Ectodermal cell (in vitro differentiated cells): ENCODE results near the gene CYB5B.

Source experiments
- H3K27ac ChIP-seq: 2 replicates; pipeline ENCODE4 v1.7.0; 2013; ENCODE audit warnings: mild to moderate bottlenecking, low read depth, low read length; ENCODE audit not compliant: insufficient read depth, poor library complexity, severe bottlenecking
- H3K27me3 ChIP-seq: 2 replicates; pipeline ENCODE4 v1.7.0; 2013; ENCODE audit warnings: mild to moderate bottlenecking, low read length; ENCODE audit not compliant: insufficient read depth, control insufficient read depth, poor library complexity, severe bottlenecking
- H3K36me3 ChIP-seq: one replicate; pipeline ENCODE4 v1.7.0; 2013; ENCODE audit warnings: low read length; ENCODE audit not compliant: control insufficient read depth, insufficient read depth
- H3K4me1 ChIP-seq: one replicate; pipeline ENCODE4 v1.7.0; 2013; ENCODE audit warnings: low read length; ENCODE audit not compliant: control insufficient read depth, insufficient read depth
- H3K4me3 ChIP-seq: 2 replicates; pipeline ENCODE4 v1.7.0; 2013; ENCODE audit warnings: low read depth, low read length, control low read depth; ENCODE audit not compliant: insufficient read depth
- H3K9me3 ChIP-seq: 2 replicates; pipeline ENCODE4 v1.7.0; 2013; ENCODE audit warnings: mild to moderate bottlenecking, low read length, moderate library complexity; ENCODE audit not compliant: control insufficient read depth
- WGBS, 2 experiments: methylation state at CpG; one replicate each; pipeline ENCODE4 v1.1.7; 2013; ENCODE audit warnings: missing lambda C conversion rate in 2 of 2; 5-methylcytosine and 5-hydroxymethylcytosine counted together

Gene CYB5B

DNA sequence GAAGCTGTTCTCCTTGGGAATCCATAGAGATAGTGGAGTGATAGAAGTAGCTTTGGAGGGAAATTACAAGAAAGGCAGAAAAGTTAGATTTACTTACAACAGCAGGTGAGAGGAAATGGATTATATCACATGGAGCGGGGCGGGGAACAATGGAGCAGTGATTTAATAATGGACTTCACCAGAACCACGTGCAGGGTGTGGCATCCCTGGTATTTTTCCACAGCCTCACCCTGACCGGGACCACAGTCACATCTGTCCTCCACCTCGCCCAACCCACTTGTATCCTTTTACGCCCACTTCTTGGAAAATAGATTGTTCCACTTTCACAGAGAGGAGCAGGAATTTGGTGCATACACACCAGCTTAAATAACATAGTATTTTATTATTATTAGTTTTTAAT lies 15.9 kb upstream of the CYB5B start:
- no peaks in the 10 kb centered on the region for H3K27me3 ChIP-seq
- no peaks in the 10 kb centered on the region for H3K36me3 ChIP-seq
- H3K4me3 ChIP-seq = no peak overlapping the region
- H3K9me3 ChIP-seq = no peaks in the 10 kb centered on the region
- no peak overlapping the region for H3K27ac ChIP-seq
- H3K4me1 ChIP-seq = peaks cover 16% of the 10 kb centered on the region
- 86 to 92% methylated on average over 6 of the region's 6 CpGs for WGBS, 2 experiments

DNA sequence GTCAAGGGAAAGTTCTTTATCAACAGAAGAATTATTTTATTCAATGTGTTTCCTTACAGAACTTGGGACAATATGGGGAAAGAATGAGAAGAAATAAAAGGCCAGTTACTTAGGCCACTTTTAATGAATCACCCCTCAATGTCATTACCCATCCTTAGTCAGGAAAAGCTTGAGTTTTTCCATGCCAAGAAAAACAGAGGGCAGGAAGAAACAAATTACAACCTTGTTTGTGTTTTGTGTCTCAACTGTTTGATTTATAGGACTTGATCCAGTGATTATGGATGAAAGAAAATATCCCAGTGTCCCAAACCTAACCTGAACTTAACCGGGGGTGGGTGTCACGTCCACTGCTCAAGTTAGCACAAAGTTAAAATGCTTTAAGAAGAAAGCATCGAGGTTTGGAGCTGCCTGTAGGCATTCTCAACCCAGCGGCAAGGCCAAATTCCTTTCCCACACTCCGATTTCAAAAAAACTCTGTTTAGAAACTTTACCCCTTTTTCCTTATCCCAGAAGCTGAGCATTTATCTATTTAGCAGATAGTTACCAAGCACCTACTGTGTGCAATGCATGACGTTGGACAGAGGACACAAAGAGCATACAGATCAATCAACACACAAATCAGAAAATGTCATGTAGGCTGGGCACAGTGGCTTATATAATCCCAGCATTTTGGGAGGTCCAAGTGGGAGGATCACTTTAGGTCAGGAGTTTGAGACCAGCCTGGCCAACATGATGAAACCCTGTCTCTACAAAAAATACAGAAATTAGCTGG lies 14.0 kb upstream of the CYB5B start:
- no peaks in the 10 kb centered on the region for H3K9me3 ChIP-seq
- WGBS, 2 experiments = 89 to 90% methylated on average over 6 of the region's 6 CpGs
- no peaks in the 10 kb centered on the region for H3K27me3 ChIP-seq
- no peak overlapping the region for H3K4me3 ChIP-seq
- no peaks in the 10 kb centered on the region for H3K4me1 ChIP-seq
- H3K27ac ChIP-seq = no peak overlapping the region
- H3K36me3 ChIP-seq = no peaks in the 10 kb centered on the region

DNA sequence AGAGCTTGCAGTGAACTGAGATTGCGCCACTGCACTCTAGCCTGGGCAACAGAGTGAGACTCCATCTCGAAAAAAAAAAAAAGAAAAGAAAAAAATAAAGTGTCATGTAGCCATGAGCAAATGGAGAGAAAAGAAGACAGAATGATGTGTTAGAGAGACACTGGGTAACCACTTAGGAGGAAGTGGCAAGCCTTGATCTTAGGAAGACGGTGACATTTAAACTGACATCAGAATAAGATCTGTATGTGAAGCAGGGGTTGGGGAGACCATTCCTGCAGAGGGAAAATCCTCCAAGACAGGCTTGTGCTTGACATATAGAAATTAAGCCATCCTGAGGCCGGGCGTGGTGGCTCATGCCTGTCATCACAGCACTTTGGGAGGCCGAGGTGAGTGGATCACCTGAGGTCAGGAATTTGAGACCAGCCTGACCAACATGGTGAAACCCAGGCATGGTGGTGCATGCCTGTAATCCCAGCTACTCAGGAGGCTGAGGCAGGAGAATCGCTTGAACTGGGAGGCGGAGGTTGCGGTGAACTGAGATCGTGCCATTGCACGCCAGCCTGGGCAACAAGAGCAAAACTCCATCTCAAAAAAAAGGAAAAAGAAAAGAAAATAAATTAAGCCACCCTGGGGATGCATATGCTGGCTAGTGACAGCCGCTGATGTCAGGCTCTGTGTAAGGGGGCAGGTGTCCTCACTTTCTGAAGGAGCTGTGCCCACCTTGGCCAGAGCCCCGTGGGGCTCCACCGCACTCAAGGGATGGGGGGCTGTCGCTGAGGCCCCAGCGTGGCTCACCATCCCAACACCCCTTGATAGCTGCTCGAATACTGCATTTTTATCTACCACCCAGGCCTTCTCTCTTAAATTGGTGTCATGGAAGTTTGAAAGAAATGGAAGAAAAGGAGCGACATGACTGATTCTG lies 13.1 kb upstream of the CYB5B start:
- H3K36me3 ChIP-seq = no peaks in the 10 kb centered on the region
- H3K27ac ChIP-seq = no peak overlapping the region
- WGBS, 2 experiments = 79 to 84% methylated on average over 17 to 18 of the region's 18 CpGs
- no peaks in the 10 kb centered on the region for H3K4me1 ChIP-seq
- H3K4me3 ChIP-seq = no peak overlapping the region
- no peaks in the 10 kb centered on the region for H3K27me3 ChIP-seq
- H3K9me3 ChIP-seq = no peaks in the 10 kb centered on the region

DNA sequence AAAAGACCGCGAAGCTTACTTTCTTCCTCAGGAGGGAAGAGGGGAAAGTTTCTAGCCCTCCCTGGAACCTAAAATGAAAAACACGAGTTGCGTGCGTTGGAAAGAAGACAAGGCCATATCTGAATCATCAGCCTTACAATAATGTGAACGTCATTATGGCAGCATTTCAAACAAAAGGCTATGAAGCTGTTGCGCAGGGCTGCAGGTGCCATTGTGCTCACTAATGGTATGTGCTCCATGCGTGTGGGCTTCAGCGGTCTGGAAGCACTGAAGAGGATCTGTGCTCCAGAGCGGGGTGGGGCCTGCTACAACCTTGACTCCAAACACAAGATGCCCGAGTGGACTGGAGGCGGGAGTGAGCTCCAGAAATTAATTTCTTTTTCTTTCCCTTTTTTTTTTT lies 12.1 kb upstream of the CYB5B start:
- 87% methylated on average over 12 of the region's 12 CpGs for WGBS, 2 experiments
- H3K27me3 ChIP-seq = no peaks in the 10 kb centered on the region
- no peaks in the 10 kb centered on the region for H3K9me3 ChIP-seq
- H3K27ac ChIP-seq = no peak overlapping the region
- no peaks in the 10 kb centered on the region for H3K36me3 ChIP-seq
- H3K4me3 ChIP-seq = no peak overlapping the region
- H3K4me1 ChIP-seq = no peaks in the 10 kb centered on the region

DNA sequence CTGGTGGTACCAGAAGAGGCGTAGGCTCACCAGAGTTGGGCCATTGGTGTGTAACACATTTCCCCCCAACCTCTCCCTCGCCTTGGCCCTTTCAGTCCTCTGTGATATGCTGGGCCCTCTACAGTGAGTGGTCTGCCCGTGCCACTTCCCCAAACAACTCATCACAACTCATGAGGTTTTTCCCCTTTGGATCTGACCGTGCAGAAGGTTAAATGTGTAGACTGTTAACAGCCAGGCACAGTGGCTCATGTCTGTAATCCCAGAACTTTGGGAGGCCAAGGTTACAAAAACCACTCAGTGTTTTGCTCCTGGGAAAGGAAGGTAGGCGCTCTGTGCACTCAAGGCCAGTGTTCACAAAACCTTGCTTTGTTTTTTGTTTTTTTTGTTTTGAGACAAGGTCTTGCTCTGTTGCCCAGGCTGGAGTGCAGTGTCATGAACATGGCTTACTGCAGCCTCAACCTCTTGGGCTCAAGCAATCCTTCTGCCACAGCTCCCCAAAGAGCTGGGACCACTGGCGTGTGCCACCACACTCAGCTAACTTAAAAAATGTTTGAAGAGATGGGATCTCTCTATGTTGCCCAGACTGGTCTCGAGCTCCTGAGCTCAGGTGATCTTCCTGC lies 11.3 kb upstream of the CYB5B start:
- H3K36me3 ChIP-seq = no peaks in the 10 kb centered on the region

DNA sequence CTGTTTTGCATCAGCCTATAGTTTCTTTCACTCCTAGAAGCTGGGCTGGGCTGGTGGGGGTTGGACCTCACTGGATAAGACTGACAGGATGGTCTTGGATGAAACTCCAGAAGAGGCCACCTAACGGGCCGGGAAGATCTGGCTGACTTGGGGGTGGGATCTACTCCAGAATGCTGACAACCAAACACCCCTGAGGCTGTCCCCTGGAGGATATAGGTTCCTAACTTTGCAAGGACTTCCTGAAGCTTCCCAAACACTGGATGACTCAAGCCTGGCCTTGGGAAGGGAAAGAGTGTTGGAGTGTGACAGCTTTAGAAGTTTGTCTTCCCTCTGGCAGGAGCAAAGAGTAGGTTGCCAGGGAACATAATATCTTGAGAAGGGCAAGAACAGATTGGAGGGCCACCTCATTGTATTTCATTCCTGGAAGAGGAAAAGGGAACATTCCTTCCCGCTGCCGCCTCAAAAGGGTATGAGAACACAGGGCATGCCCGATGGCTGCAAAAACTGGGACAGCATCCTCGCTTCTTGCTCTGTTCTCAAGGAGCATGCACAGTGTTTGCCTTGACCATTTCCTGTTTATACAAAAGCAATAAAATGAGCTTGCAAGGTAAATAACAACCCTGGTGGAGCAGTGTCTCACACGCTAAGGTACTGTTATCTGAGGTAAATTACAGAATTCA lies 6.8 kb upstream of the CYB5B start:
- WGBS, 2 experiments = 76 to 80% methylated on average over 7 of the region's 7 CpGs
- no peaks in the 10 kb centered on the region for H3K27me3 ChIP-seq
- no peak overlapping the region for H3K4me3 ChIP-seq
- no peak overlapping the region for H3K27ac ChIP-seq
- H3K4me1 ChIP-seq = no peaks in the 10 kb centered on the region
- H3K36me3 ChIP-seq = no peaks in the 10 kb centered on the region
- H3K9me3 ChIP-seq = no peaks in the 10 kb centered on the region

More for the DNA sequence above, 11.3 kb upstream of the CYB5B start:
- no peak overlapping the region for H3K27ac ChIP-seq
- WGBS, 2 experiments = 90 to 95% methylated on average over 7 of the region's 7 CpGs
- no peaks in the 10 kb centered on the region for H3K4me1 ChIP-seq
- H3K27me3 ChIP-seq = no peaks in the 10 kb centered on the region
- H3K9me3 ChIP-seq = no peaks in the 10 kb centered on the region
- H3K4me3 ChIP-seq = no peak overlapping the region

DNA sequence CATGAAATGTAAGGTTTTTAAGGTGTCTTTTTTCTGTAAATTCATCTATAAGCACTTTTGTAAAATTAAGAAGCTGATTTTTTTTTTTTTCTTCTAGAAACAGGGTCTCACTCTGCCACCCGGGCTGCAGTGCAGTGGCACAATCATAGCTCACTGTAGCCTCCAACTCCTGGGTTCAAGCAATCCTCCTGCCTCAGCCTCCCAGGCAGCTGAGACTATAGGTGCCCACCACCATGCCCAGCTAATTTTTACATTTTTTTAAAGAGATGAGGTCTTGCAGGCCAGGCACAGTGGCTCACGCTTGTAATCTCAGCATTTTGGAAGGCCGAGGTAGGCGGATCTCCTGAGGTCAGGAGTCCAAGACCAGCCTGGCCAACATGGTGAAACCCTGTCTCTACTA lies 4.5 kb upstream of the CYB5B start:
- no peaks in the 10 kb centered on the region for H3K36me3 ChIP-seq
- H3K4me1 ChIP-seq = no peaks in the 10 kb centered on the region
- no peak overlapping the region for H3K4me3 ChIP-seq
- no peaks in the 10 kb centered on the region for H3K9me3 ChIP-seq
- H3K27ac ChIP-seq = no peak overlapping the region
- WGBS, 2 experiments = 90 to 91% methylated on average over 4 of the region's 4 CpGs
- no peaks in the 10 kb centered on the region for H3K27me3 ChIP-seq

DNA sequence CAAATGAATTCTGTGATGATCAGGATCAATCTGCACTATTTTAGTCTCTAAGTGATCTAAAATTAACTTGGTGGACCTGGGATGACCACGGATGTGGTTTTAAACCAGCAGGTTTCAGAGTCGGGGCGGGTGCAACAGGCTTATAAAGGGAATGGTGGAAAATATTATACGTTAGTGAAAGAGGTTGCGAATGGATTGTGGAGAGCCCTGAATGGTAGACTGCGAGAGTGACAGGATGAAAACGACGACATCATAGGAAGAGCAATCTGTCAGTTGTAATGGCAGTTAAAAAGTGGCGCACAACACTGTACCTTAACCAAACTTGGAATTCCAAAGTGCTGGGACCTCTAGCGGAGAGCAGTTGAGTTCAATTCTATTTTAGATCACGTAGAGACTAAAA lies 1.2 kb upstream of the CYB5B start:
- no peak overlapping the region for H3K27ac ChIP-seq
- 92 to 94% methylated on average over 11 of the region's 11 CpGs for WGBS, 2 experiments
- H3K4me1 ChIP-seq = no peaks in the 10 kb centered on the region
- peaks cover 10% of the 10 kb centered on the region for H3K36me3 ChIP-seq
- H3K9me3 ChIP-seq = no peaks in the 10 kb centered on the region
- no peak overlapping the region for H3K4me3 ChIP-seq
- no peaks in the 10 kb centered on the region for H3K27me3 ChIP-seq

DNA sequence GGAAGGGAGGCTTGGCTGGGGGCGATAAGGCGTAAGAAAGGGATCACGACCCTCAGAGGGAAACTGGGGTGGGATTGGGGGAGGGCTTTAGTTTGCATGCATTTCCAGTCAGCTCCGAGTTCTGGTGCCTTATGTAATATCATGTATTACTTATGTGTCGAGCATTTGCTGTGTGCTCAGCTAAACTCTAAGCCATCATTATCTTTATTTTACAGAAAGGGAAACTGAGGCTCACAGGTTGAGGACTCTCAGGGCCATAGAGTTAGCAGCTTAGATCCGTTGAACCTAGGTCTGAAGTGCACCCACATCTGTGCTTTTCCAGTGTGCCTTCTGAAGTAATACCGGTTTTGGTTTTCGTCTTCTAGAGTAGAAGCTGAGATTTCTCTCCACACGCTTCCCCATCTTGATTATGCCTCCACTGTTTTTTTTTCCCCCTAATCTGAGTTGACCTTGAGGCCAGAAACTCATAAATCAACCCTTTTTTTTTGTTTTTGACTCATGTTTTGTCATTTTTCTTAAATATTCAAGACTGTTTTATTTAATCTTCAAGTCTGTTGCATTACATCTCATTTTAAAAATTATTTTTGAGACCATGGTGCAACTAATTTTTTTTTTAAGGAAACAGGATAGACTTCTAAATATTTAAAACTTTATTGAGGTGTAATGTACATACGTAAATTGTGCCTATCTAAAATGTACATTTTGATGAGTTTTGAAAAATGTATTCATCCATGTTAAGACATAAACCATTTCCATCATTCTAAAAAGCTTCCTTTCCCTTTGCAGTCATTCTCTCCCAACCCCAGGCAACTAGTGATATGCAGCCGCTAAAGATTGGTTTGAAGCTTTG lies 741 bp downstream of the CYB5B start:
- H3K4me3 ChIP-seq = peak overlapping the region; percentile 95
- H3K36me3 ChIP-seq = peaks cover 19% of the 10 kb centered on the region
- no peaks in the 10 kb centered on the region for H3K9me3 ChIP-seq
- WGBS, 2 experiments = 15 to 20% methylated on average over 9 to 11 of the region's 11 CpGs
- no peaks in the 10 kb centered on the region for H3K4me1 ChIP-seq
- no peaks in the 10 kb centered on the region for H3K27me3 ChIP-seq
- H3K27ac ChIP-seq = peak overlapping the region; percentile 68
